GM21526 (cell line): ENCODE results near the gene TUBGCP5.

Experiments used
- ATAC-seq: cut with Tn5 transposase; IDR thresholded peaks from one replicate; pipeline ENCODE4 v1.9.1; 2021; ENCODE audit warnings: moderate library complexity; ENCODE audit not compliant: unreplicated experiment, low FRiP score

The TUBGCP5 gene

GRCh38 chr15:22979238-22980188 is 59.9 kb downstream of the TUBGCP5 start:
- peak; percentile 58 for ATAC-seq

- ATAC-seq: peak; percentile 48
These were observed 60.6 kb downstream of the TUBGCP5 start for GRCh38 chr15:22978691-22979237.

- ATAC-seq: no peak
These were observed 64.6 kb downstream of the TUBGCP5 start for GRCh38 chr15:22974745-22975144.

- ATAC-seq: no peak
These were observed 65.4 kb downstream of the TUBGCP5 start for GRCh38 chr15:22973987-22974386.

- no peak for ATAC-seq
These were observed 66.1 kb downstream of the TUBGCP5 start for GRCh38 chr15:22973286-22973685.

GRCh38 chr15:22969489-22969888 is 69.9 kb downstream of the TUBGCP5 start:
- ATAC-seq: no peak

- ATAC-seq: no peak
These were observed 71.0 kb downstream of the TUBGCP5 start for GRCh38 chr15:22968366-22968765.

GRCh38 chr15:22967084-22967770 is 72.1 kb downstream of the TUBGCP5 start:
- ATAC-seq: no peak

GRCh38 chr15:22966321-22967083 is 72.9 kb downstream of the TUBGCP5 start:
- ATAC-seq: no peak

- ATAC-seq: no peak
These were observed 75.7 kb downstream of the TUBGCP5 start for GRCh38 chr15:22963641-22964040.

GRCh38 chr15:22962611-22963010 is 76.8 kb downstream of the TUBGCP5 start:
- ATAC-seq: no peak

GRCh38 chr15:22961762-22962161 is 77.6 kb downstream of the TUBGCP5 start:
- ATAC-seq: no peak

GRCh38 chr15:22960556-22960955 is 78.8 kb downstream of the TUBGCP5 start:
- no peak for ATAC-seq

GRCh38 chr15:22960126-22960525 is 79.2 kb downstream of the TUBGCP5 start:
- no peak for ATAC-seq

GRCh38 chr15:22959321-22960101 is 79.9 kb downstream of the TUBGCP5 start:
- no peak for ATAC-seq

- ATAC-seq: no peak
These were observed 80.7 kb downstream of the TUBGCP5 start for GRCh38 chr15:22958487-22959280.

GRCh38 chr15:22956978-22957260 is 82.5 kb downstream of the TUBGCP5 start:
- no peak for ATAC-seq

- no peak for ATAC-seq
These were observed 83.0 kb downstream of the TUBGCP5 start for GRCh38 chr15:22956257-22956977.
